ENCODE measurements around the gene UMODL1.

GRCh38 chr21:42109473-42109872 lies 38.4 kb downstream of the UMODL1 start:
- TF ChIP-seq, protein P1, sequence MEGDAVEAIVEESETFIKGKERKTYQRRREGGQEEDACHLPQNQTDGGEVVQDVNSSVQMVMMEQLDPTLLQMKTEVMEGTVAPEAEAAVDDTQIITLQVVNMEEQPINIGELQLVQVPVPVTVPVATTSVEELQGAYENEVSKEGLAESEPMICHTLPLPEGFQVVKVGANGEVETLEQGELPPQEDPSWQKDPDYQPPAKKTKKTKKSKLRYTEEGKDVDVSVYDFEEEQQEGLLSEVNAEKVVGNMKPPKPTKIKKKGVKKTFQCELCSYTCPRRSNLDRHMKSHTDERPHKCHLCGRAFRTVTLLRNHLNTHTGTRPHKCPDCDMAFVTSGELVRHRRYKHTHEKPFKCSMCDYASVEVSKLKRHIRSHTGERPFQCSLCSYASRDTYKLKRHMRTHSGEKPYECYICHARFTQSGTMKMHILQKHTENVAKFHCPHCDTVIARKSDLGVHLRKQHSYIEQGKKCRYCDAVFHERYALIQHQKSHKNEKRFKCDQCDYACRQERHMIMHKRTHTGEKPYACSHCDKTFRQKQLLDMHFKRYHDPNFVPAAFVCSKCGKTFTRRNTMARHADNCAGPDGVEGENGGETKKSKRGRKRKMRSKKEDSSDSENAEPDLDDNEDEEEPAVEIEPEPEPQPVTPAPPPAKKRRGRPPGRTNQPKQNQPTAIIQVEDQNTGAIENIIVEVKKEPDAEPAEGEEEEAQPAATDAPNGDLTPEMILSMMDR (IDR thresholded peaks at IDR 0.05; ENCODE audit: low read depth, low read length) = no peak
- TF ChIP-seq MYC (IDR thresholded peaks at IDR 0.05; ENCODE audit: low read depth, low read length) (no peak), POLR2A (IDR thresholded peaks at IDR 0.05; ENCODE audit: extremely low read depth, insufficient read length) (no peak), MAX (IDR thresholded peaks at IDR 0.05; ENCODE audit: low read depth, low read length) (no peak)

Data from NB4 (cell line).